HEK293 (cell line): ENCODE results near the gene FRYL.

Experiments
- CTCF ChIA-PET: fragments of 350-600 bp; formaldehyde crosslinking; extraction: SDS; loops from one replicate; lab custom pipeline; 2021; ENCODE audit warnings: antibody characterized with exemption; lab: Yijun Ruan, JAX
- POLR2A ChIA-PET: fragments of 300-600 bp; formaldehyde crosslinking; extraction: SDS; loops from one replicate; lab custom pipeline; 2020; ENCODE audit warnings: antibody characterized with exemption, inconsistent platforms; lab: Yijun Ruan, JAX
- H3K27ac ChIP-seq: fragments of 200-500 bp; sonication (Bioruptor generic); 2 replicates; pipeline ENCODE4 v1.5.1; 2014; ENCODE audit warnings: low read depth, low read length, control low read depth, inconsistent platforms; ENCODE audit errors: extremely low read depth
- H3K36me3 ChIP-seq, 2 experiments: fragments of 200-500 bp in 1 of 2; sonication (Bioruptor generic) in 1 of 2; 1 replicate in 1 of 2; 2 replicates in 1 of 2; pipeline ENCODE4 v1.5.1; 2014 to 2017; ENCODE audit warnings: inconsistent platforms in 2 of 2, low read length in 2 of 2; ENCODE audit not compliant: control insufficient read depth in 2 of 2, insufficient read depth in 1 of 2
- H3K4me1 ChIP-seq: fragments of 200-500 bp; sonication (Bioruptor generic); 2 replicates; pipeline ENCODE4 v1.5.1; 2014; ENCODE audit warnings: mild to moderate bottlenecking, low read length, inconsistent platforms; ENCODE audit not compliant: control insufficient read depth, insufficient read depth
- H3K4me3 ChIP-seq: 2 replicates; pipeline ENCODE4 v1.5.1; 2011; ENCODE audit warnings: low read depth, mild to moderate bottlenecking, control low read depth, low read length, moderate library complexity
- H3K9me3 ChIP-seq: fragments of 200-500 bp; sonication (Bioruptor generic); 2 replicates; pipeline ENCODE4 v1.5.1; 2014; ENCODE audit warnings: low read depth, low read length, inconsistent platforms; ENCODE audit not compliant: control insufficient read depth, insufficient read depth
- IKZF3 ChIP-seq: fragments of 450-650 bp; IDR thresholded peaks from 2 replicates; pipeline ENCODE4 v1.5.0; 2018; ENCODE audit warnings: missing biosample characterization, mild to moderate bottlenecking, missing genetic modification characterization, moderate library complexity
- KLF10 ChIP-seq: fragments of 450-650 bp; IDR thresholded peaks from 2 replicates; pipeline ENCODE4 v1.5.1; 2018; ENCODE audit warnings: missing biosample characterization, mild to moderate bottlenecking, missing genetic modification characterization
- PRDM10 ChIP-seq: fragments of 450-650 bp; formaldehyde crosslinking; IDR thresholded peaks from 2 replicates; pipeline ENCODE4 v1.5.1; 2016; ENCODE audit warnings: missing biosample characterization, missing genetic modification characterization
- PRDM2 ChIP-seq: fragments of 450-650 bp; formaldehyde crosslinking; IDR thresholded peaks from 2 replicates; pipeline ENCODE4 v1.5.1; 2016; ENCODE audit warnings: missing biosample characterization, missing genetic modification characterization, borderline replicate concordance
- TCF7L2 ChIP-seq: IDR thresholded peaks from 2 replicates; pipeline ENCODE4 v1.6.1; 2011; ENCODE audit warnings: low read depth, mild to moderate bottlenecking, inconsistent platforms, low read length, moderate library complexity, borderline replicate concordance
- WT1 ChIP-seq: fragments of 450-650 bp; formaldehyde crosslinking; IDR thresholded peaks from 2 replicates; pipeline ENCODE4 v1.5.1; 2016; ENCODE audit warnings: missing biosample characterization, missing genetic modification characterization
- ZBTB1 ChIP-seq: fragments of 450-650 bp; formaldehyde crosslinking; IDR thresholded peaks from 2 replicates; pipeline ENCODE4 v1.5.1; 2016; ENCODE audit warnings: missing biosample characterization, missing genetic modification characterization
- ZEB2 ChIP-seq: fragments of 450-650 bp; formaldehyde crosslinking; IDR thresholded peaks from 2 replicates; pipeline ENCODE4 v1.5.1; 2016; ENCODE audit warnings: missing biosample characterization, missing genetic modification characterization
- ZNF114 ChIP-seq: fragments of 450-650 bp; formaldehyde crosslinking; IDR thresholded peaks from 2 replicates; pipeline ENCODE4 v1.5.0; 2017; ENCODE audit warnings: missing biosample characterization, missing genetic modification characterization
- ZNF132 ChIP-seq: fragments of 450-650 bp; formaldehyde crosslinking; IDR thresholded peaks from 2 replicates; pipeline ENCODE4 v1.5.1; 2017; ENCODE audit warnings: missing biosample characterization, missing genetic modification characterization, borderline replicate concordance
- ZNF140 ChIP-seq: fragments of 450-650 bp; formaldehyde crosslinking; IDR thresholded peaks from 2 replicates; pipeline ENCODE4 v1.5.1; 2016; ENCODE audit warnings: missing biosample characterization, missing genetic modification characterization
- ZNF157 ChIP-seq: fragments of 450-650 bp; formaldehyde crosslinking; IDR thresholded peaks from 2 replicates; pipeline ENCODE4 v1.5.1; 2016; ENCODE audit warnings: missing biosample characterization, missing genetic modification characterization
- ZNF174 ChIP-seq: fragments of 450-650 bp; formaldehyde crosslinking; IDR thresholded peaks from 2 replicates; pipeline ENCODE4 v1.5.0; 2017; ENCODE audit warnings: missing biosample characterization, mild to moderate bottlenecking, missing genetic modification characterization
- ZNF302 ChIP-seq: fragments of 450-650 bp; formaldehyde crosslinking; IDR thresholded peaks from 2 replicates; pipeline ENCODE4 v1.5.1; 2016; ENCODE audit warnings: missing biosample characterization, missing genetic modification characterization, low read depth
- ZNF549 ChIP-seq: fragments of 450-650 bp; IDR thresholded peaks from 2 replicates; pipeline ENCODE4 v1.5.1; 2018; ENCODE audit warnings: missing biosample characterization, missing genetic modification characterization, mild to moderate bottlenecking, inconsistent platforms, moderate library complexity
- ZNF558 ChIP-seq: fragments of 450-650 bp; formaldehyde crosslinking; IDR thresholded peaks from 2 replicates; pipeline ENCODE4 v1.5.1; 2016; ENCODE audit warnings: missing biosample characterization, missing genetic modification characterization
- ZNF645 ChIP-seq: fragments of 450-650 bp; formaldehyde crosslinking; IDR thresholded peaks from 2 replicates; pipeline ENCODE4; 2016; ENCODE audit warnings: missing biosample characterization, missing genetic modification characterization
- ZNF692 ChIP-seq: fragments of 450-650 bp; formaldehyde crosslinking; IDR thresholded peaks from 2 replicates; pipeline ENCODE4 v1.5.1; 2016; ENCODE audit warnings: missing biosample characterization, missing genetic modification characterization
- ZNF707 ChIP-seq: fragments of 450-650 bp; formaldehyde crosslinking; IDR thresholded peaks from 2 replicates; pipeline ENCODE4 v1.5.1; 2016; ENCODE audit warnings: missing biosample characterization, missing genetic modification characterization
- ZSCAN16 ChIP-seq: fragments of 450-650 bp; formaldehyde crosslinking; IDR thresholded peaks from 2 replicates; pipeline ENCODE4 v1.5.1; 2016; ENCODE audit warnings: missing biosample characterization, missing genetic modification characterization
- TF ChIP-seq, protein P1 (sequence below): fragments of 450-650 bp; formaldehyde crosslinking; IDR thresholded peaks from 2 replicates; pipeline ENCODE4 v1.5.1; 2016; ENCODE audit warnings: missing biosample characterization, missing genetic modification characterization
- TF ChIP-seq, protein P2 (sequence below): fragments of 450-650 bp; formaldehyde crosslinking; IDR thresholded peaks from 2 replicates; pipeline ENCODE4 v1.5.1; 2017; ENCODE audit warnings: missing biosample characterization, missing genetic modification characterization

The FRYL gene

GRCh38 chr4:48636911-48637310 is 143.2 kb downstream of the FRYL start (continued):
- TF ChIP-seq PRDM2 (no peak), ZNF174 (tag by site-specific recombination) (no peak), ZEB2 (tag by site-specific recombination) (no peak), ZSCAN16 (tag by site-specific recombination) (no peak), TCF7L2 (no peak), ZNF114 (tag by site-specific recombination) (no peak), WT1 (no peak), ZNF132 (tag by site-specific recombination) (no peak), ZNF157 (no peak)
- TF ChIP-seq, protein P1, sequence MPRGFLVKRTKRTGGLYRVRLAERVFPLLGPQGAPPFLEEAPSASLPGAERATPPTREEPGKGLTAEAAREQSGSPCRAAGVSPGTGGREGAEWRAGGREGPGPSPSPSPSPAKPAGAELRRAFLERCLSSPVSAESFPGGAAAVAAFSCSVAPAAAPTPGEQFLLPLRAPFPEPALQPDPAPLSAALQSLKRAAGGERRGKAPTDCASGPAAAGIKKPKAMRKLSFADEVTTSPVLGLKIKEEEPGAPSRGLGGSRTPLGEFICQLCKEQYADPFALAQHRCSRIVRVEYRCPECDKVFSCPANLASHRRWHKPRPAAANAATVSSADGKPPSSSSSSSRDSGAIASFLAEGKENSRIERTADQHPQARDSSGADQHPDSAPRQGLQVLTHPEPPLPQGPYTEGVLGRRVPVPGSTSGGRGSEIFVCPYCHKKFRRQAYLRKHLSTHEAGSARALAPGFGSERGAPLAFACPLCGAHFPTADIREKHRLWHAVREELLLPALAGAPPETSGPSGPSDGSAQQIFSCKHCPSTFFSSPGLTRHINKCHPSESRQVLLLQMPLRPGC (tag by site-specific recombination) = no peak
- TF ChIP-seq, protein P2, sequence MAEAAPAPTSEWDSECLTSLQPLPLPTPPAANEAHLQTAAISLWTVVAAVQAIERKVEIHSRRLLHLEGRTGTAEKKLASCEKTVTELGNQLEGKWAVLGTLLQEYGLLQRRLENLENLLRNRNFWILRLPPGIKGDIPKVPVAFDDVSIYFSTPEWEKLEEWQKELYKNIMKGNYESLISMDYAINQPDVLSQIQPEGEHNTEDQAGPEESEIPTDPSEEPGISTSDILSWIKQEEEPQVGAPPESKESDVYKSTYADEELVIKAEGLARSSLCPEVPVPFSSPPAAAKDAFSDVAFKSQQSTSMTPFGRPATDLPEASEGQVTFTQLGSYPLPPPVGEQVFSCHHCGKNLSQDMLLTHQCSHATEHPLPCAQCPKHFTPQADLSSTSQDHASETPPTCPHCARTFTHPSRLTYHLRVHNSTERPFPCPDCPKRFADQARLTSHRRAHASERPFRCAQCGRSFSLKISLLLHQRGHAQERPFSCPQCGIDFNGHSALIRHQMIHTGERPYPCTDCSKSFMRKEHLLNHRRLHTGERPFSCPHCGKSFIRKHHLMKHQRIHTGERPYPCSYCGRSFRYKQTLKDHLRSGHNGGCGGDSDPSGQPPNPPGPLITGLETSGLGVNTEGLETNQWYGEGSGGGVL (tag by site-specific recombination) = no peak

GRCh38 chr4:48635980-48636379 is 144.1 kb downstream of the FRYL start:
- H3K4me3 ChIP-seq = no peak overlapping the region
- no peaks in the 10 kb centered on the region for H3K4me1 ChIP-seq
- POLR2A ChIA-PET = interaction anchor here (0.6 kb wide), 1 partner anchor 288 kb away, joined by 3 read pairs; no protein-coding TSS in a partner anchor
- H3K27ac ChIP-seq = no peak overlapping the region
- no peaks in the 10 kb centered on the region for H3K36me3 ChIP-seq
- no peaks in the 10 kb centered on the region for H3K9me3 ChIP-seq
- CTCF ChIA-PET = interaction anchor here (0.6 kb wide), 1 partner anchor 950 kb away, joined by 3 read pairs; no protein-coding TSS in a partner anchor
- TF ChIP-seq ZNF645 (tag by site-specific recombination) = no peak
- TF ChIP-seq ZNF549 (tag by site-specific recombination) = no peak
- no peak for TF ChIP-seq IKZF3 (tag by site-specific recombination)
- no peak for TF ChIP-seq ZNF558 (tag by site-specific recombination)
- TF ChIP-seq PRDM10 (tag by site-specific recombination) = no peak
- no peak for TF ChIP-seq ZNF707 (tag by site-specific recombination)
- no peak for TF ChIP-seq ZBTB1 (tag by site-specific recombination)
- no peak for TF ChIP-seq ZNF302 (tag by site-specific recombination)
- no peak for TF ChIP-seq KLF10 (tag by site-specific recombination)
- TF ChIP-seq ZNF692 (tag by site-specific recombination) = no peak
- TF ChIP-seq ZNF140 (tag by site-specific recombination) = no peak
